ENCODE measurements around the gene WDR1. TPM values are rescaled to one million over a fixed set of nuclear protein-coding genes. Genes with fewer than 3 reads are reported as not detected.

WDR1 gene
- total RNA-seq, 1 donor from 2014 or later = 216 TPM

DNA sequence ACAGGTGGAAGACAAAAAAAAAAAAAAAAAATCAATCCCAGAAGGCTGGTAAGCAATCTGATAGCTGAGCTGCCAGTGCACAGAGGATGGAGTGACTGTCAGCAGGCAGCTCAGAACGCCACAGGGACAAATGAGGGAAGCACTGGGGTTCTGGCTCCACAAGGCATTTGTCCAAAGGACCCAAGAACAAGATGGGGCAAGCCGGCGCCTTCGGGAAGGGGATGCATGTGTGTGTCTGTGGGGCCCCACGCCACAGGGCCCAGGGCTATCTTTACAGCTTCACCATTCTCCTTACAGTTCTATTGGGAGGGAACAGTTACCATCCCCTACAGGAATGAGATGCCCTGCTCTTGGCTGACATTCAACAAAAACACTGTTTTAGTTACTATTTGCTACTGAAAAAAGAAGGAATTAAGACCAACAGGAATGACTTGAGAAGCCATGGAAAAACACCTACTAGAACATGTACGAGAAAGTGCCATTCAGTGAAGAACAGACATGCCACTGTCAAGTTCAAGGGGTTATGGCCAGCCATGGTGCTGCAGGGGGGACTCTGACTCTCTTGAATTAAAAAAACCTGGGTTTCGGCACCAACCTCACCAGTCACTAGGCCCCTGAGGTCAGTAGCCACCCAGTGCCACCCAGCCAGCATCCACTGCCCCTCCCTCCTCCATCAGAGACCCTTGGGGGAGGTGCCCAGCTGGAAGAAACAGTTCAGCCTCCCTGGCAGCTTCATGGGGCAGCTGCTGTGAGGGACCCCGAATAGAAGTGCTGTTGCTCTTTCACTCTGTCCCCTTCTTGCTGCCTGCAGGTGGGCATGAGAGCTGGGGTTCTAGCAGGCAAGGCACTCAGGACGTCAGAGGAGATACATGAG lies 18.5 kb downstream of the WDR1 start:
- Histone ChIP-seq H3K4me1 (peaks cover 62 to 90% of the 10 kb centered on the region in 2 donors), H3K27me3 (no peaks in the 10 kb centered on the region), H3K9me3 (no peaks in the 10 kb centered on the region), H3K27ac (peak overlapping the region; percentile 80 to 93), H3K4me3 (no peak overlapping the region), H3K36me3 (peaks cover 67 to 80% of the 10 kb centered on the region in 2 donors)
- DNase-seq (ENCODE audit: low spot score in 2 of 2) = no peak
- TF ChIP-seq, protein P1, sequence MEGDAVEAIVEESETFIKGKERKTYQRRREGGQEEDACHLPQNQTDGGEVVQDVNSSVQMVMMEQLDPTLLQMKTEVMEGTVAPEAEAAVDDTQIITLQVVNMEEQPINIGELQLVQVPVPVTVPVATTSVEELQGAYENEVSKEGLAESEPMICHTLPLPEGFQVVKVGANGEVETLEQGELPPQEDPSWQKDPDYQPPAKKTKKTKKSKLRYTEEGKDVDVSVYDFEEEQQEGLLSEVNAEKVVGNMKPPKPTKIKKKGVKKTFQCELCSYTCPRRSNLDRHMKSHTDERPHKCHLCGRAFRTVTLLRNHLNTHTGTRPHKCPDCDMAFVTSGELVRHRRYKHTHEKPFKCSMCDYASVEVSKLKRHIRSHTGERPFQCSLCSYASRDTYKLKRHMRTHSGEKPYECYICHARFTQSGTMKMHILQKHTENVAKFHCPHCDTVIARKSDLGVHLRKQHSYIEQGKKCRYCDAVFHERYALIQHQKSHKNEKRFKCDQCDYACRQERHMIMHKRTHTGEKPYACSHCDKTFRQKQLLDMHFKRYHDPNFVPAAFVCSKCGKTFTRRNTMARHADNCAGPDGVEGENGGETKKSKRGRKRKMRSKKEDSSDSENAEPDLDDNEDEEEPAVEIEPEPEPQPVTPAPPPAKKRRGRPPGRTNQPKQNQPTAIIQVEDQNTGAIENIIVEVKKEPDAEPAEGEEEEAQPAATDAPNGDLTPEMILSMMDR (IDR thresholded peaks at IDR 0.05) = no peak
- intact Hi-C loops (cut with DNase I) = no loop called here

DNA sequence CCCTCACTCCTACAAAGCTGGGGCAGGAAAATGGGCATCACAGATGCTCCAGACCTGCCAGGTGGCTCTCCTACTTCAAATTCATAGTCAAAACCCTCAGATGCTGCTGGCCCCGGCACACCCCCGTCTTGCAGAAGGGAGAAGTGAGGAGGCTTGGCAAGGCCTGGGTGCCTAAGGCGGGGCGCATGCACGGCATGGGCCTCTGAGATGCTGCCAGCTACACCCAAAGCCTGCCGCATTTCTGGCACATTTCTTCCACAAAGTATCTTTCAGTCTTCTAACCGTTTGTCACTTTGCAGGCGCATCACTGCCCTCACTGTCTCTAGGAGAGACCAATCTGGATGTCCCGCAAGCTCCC lies 19.6 kb downstream of the WDR1 start:
- no peaks in the 10 kb centered on the region for H3K27me3 ChIP-seq
- peak overlapping the region; percentile 80 to 93 for H3K27ac ChIP-seq
- TF ChIP-seq, protein P1 (IDR thresholded peaks at IDR 0.05) = no peak
- peaks cover 73 to 90% of the 10 kb centered on the region in 2 donors for H3K4me1 ChIP-seq
- intact Hi-C loops (cut with DNase I) = loop anchor here (1.0 kb wide), 1 partner anchor 9 kb away; no protein-coding TSS in a partner anchor
- H3K9me3 ChIP-seq = no peaks in the 10 kb centered on the region
- H3K4me3 ChIP-seq = no peak overlapping the region
- H3K36me3 ChIP-seq = peaks cover 69 to 78% of the 10 kb centered on the region in 2 donors
- DNase-seq (ENCODE audit: low spot score in 2 of 2) = no peak

DNA sequence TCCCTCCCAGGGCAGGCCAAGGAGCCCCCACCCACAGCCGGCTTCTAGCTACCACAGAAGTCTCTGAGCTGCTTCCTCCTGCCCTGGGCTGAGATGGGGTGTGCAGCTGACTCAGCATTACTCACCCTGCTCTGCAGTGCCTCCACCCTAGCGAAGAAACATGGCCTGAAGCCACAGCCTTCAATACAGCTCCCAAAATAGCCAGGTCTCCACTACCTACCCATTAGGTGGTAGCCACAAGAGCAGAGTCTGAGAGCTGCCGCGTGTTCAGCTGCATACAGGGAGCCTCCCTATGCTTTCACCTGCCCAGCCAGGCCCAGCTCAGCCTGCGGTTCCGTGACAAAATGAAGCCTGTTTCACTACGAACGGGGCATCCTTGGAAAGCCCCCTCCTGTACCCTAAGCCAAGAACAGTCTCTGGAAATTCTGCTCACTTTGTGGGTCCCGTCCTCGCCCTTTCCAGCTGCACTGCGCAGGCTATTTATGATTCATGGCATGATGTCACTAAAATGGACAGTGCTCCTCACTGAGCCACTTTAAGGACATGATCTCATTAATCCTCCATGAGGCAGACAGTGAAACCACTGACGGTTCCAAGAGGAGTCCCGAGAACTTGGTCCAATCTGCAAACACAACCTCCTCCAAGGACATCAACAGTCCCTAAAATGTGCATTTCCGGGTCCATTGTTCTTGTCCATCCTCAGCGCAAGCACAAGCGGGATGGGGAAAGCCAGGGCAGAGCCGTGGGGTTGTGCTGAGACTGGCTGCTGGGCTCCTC lies 20.2 kb downstream of the WDR1 start:
- Histone ChIP-seq H3K27me3 (no peaks in the 10 kb centered on the region), H3K9me3 (no peaks in the 10 kb centered on the region), H3K4me3 (no peak overlapping the region), H3K4me1 (peaks cover 69 to 88% of the 10 kb centered on the region in 2 donors), H3K27ac (peak overlapping the region; percentile 80 to 93), H3K36me3 (peaks cover 73 to 82% of the 10 kb centered on the region in 2 donors)
- TF ChIP-seq, protein P1 (IDR thresholded peaks at IDR 0.05) = no peak
- DNase-seq (ENCODE audit: low spot score in 2 of 2) = peak; percentile 75 to 89
- intact Hi-C loops (cut with DNase I) = loop anchor here (1.0 kb wide), 1 partner anchor 10 kb away; no protein-coding TSS in a partner anchor

DNA sequence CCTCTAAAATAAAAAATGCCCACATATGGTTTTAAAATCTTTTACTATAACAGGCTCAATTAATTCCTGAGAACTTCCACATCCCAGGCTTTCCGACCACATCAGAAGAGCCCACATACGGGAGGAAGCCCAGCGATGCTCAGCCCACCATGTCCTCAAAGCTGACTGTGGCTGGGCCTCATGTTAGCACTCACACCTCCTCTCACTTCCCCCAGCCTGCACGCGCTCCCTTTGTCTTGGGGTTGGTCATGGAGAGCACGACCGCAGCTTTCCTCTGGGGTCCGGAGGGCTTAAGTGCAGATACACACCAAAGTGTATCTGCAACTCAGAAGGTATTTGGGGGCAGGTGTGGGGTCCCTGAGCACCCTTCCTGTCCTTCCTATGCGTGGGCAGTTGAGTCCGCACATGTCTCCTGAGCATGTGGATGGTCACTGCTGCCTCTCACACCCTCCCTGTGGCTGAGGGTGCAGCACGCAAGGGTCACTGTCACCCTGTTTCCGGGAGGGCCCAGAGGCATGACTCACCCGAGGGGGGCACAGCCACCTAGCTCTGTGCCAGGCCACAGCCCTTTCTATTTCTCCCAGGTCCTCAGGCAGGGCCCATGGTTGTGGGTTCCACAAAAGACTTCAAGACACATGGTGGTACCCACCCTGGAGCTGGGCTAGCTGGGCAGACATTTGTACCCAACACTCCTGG lies 21.2 kb downstream of the WDR1 start:
- Histone ChIP-seq H3K4me3 (no peak overlapping the region), H3K4me1 (peaks cover 66 to 78% of the 10 kb centered on the region in 2 donors), H3K27ac (peak overlapping the region; percentile 80 to 93), H3K36me3 (peaks cover 80 to 89% of the 10 kb centered on the region in 2 donors), H3K9me3 (no peaks in the 10 kb centered on the region), H3K27me3 (no peaks in the 10 kb centered on the region)
- intact Hi-C loops (cut with DNase I) = no loop called here
- TF ChIP-seq, protein P1 (IDR thresholded peaks at IDR 0.05) = no peak
- DNase-seq (ENCODE audit: low spot score in 2 of 2) = no peak

DNA sequence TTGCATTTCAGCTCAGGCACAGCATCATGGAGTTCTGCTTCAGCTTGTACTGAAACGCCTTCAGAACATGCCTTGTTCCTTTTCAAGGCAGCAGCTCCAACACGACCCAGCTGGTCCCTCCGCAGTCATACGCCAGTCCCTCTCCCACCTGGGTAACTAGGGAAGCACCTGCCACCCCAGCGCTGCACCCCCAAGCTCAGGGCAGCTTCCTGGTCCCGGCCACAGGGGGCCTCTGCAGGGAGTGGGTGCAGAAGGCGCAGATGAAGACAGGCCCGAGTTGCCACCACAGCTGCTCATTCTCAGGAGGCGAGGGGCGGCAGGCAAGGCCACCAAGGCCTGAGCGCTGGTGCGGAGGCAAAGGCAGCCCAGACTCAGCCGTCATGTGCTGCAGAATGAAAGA lies 21.8 kb downstream of the WDR1 start:
- Histone ChIP-seq H3K4me1 (peaks cover 66 to 75% of the 10 kb centered on the region in 2 donors), H3K4me3 (no peak overlapping the region), H3K27ac (peak overlapping the region; percentile 80 to 93), H3K9me3 (no peaks in the 10 kb centered on the region), H3K27me3 (no peaks in the 10 kb centered on the region), H3K36me3 (peaks cover 80 to 89% of the 10 kb centered on the region in 2 donors)
- intact Hi-C loops (cut with DNase I) = loop anchor here (1.0 kb wide), 1 partner anchor 21 kb away; the partner anchor contains the start of gene WDR1
- no peak for DNase-seq (ENCODE audit: low spot score in 2 of 2)
- TF ChIP-seq, protein P1 (IDR thresholded peaks at IDR 0.05) = no peak

All from ascending aorta (tissue), 2 donors.